HG02610 (cell line): ENCODE measurements around the gene NISCH.

ENCODE experiments used
- ATAC-seq: cut with Tn5 transposase; IDR thresholded peaks from one replicate; pipeline ENCODE4 v1.9.1; 2021; ENCODE audit warnings: mild to moderate bottlenecking, moderate library complexity; ENCODE audit not compliant: unreplicated experiment

Gene NISCH

DNA sequence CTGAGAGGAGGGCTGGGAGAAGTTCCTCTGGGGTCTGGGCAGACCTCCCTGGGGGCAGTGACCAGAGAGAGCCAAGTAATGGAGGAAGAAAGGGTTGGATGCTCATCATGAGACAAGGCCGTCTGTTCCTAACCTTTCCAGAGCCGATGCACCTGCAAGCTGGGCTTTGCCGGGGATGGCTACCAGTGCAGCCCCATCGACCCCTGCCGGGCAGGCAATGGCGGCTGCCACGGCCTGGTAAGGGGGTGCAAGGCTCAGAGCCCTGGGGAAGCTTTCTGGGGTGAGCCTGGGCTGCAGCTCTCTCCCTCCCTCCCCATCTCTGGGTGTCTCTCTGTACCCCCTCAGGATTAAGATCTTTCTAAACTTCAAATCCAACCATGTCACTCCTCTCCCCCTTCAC is 56.1 kb downstream of the NISCH start:
- ATAC-seq: no peak

DNA sequence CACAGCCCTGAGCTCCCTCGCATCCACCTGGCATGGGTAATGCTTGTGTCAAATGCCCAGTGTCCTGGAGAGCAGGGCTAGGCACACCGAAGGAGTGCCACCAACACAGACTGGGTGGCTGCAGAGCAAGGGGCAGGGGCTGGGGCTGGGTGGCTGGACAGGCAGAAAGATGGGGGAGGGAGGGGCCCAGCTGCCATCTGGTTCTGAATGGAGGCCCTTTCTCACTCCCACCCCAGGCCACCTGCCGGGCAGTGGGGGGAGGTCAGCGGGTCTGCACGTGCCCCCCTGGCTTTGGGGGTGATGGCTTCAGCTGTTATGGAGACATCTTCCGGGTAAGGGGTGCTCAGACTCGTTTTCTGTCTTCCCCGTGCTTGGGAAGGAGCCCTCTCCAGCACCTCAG is 56.7 kb downstream of the NISCH start:
- no peak for ATAC-seq

DNA sequence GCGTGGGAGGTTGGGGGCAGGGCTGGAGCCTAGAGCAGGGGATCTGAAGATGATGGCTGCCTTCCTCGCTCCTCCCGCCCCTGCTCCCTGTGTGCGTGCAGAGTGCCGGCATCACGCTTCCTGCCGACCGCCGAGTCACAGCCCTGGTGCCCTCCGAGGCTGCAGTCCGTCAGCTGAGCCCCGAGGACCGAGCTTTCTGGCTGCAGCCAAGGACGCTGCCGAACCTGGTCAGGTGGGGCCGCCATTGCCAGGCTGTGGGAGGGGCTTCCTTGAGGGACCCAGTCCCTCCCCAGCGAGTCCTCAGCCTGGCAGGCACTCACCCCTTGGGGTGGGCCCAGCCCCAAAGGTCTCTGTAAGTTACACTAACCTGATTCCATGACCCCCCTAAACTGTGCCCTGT is 57.3 kb downstream of the NISCH start:
- ATAC-seq: no peak

DNA sequence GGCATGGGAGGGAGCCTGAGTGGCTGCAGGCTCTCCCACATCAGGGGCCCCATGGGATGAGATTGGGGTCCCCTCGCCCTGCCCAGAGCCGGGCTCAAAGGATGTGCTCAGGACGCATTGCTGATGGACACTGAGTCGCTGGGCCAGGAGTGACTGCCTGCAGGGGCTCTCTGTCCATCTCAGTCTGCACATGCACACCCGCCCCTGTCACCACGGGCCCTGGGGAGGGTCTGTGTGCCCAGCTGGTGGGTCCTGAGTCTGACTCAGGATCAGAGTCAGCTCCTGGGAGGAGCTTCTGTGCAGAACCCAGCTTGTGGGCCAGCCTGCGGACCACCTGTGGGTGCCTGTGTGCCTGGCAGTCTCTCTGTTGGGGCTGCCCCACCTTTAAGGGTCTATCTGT is 57.9 kb downstream of the NISCH start:
- no peak for ATAC-seq

DNA sequence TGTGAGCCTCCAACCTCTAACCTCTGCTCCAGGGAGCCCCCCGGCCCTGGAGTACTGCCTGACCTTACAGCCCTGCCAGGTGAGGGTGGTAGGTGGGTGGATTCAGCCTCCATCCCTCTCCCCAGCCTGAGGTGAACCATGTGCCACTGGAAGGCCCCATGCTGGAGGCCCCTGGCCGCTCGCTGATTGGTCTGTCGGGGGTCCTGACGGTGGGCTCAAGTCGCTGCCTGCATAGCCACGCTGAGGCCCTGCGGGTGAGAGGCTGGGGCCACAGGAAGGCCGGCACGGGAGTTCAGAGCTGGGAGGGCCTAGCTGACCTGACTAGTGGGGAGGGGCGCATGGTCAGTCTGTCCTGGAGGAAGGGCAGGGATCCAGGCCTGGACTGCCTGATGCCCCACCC is 59.2 kb downstream of the NISCH start:
- ATAC-seq: no peak

DNA sequence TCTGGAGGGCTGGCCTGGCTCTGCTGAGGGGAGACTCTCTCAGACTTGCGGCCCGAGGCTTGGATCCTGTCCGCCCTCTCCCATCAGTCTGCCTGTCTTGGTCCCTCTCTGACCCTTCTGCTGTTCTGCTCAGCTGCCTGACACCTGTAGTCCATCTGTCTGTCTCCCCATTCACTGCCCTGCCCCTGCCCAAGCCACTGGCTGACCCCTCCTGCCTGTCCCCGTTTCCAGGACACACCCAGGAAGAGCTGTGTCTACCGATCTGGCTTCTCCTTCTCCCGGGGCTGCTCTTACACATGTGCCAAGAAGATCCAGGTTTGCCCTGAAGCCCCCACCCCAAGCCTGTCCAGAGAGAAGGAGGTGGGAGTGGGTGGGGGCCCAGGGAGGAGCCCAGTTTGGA is 59.8 kb downstream of the NISCH start:
- ATAC-seq: no peak

DNA sequence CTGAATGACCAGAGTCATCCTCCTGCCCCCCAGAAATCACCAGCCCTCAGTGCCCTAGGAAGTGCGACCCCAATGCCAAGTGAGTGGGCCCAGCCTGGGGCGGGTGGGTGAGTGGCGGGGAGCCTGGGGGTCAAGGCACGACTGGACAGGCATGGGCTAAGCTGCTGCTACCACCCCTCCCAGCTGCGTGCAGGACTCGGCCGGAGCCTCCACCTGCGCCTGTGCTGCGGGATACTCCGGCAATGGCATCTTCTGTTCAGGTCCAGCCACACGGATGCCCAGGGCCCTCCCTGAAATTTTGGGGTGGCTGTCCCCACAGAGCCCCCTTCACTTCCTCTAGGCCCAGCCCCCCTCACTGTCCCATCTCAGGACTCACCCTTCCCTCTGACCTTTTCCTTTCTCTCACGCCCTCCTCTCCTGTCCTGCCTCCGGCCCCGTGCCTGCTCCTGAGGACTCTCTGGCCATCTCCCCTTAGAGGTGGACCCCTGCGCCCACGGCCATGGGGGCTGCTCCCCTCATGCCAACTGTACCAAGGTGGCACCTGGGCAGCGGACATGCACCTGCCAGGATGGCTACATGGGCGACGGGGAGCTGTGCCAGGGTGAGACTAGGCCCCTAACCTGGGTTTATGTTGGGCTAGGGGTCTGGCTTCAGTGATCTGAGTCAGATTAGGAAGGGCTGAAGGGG is 61.2 kb downstream of the NISCH start:
- ATAC-seq: no peak

DNA sequence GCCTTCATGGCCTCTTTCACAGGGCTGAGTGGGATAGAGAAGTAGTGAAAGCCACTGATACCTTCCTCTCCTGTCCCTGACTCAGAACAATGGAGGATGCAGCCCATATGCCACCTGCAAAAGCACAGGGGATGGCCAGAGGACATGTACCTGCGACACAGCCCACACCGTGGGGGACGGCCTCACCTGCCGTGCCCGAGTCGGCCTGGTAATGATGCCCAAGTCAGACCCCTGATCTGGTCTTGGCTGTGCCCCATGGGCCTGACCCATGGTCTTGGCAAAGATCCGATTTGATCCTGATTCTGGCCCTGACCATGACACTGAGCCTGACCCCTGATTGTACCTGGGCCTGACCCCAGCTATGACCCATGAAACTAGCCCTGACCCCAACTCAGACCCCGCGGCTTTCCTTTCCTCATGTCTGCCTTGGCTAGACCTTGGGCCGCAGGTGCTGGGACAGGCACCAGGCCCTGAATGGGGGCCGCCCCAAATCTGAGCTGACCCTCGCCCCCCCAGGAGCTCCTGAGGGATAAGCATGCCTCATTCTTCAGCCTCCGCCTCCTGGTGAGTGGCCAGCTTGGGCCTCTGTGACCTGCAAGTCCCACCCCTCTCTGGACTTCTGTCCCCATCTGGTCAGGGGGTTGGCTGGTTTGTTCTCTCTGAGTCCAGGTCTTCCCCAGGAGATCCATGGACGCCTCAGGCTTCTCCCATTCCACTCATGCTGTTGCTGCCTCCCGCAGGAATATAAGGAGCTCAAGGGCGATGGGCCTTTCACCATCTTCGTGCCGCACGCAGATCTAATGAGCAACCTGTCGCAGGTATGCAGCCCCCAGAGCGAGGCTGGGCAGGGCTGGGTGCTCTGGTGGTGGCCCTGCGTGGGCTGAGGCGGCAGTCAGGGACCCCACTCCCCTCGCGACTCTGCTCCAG is 62.7 kb downstream of the NISCH start:
- no peak for ATAC-seq

DNA sequence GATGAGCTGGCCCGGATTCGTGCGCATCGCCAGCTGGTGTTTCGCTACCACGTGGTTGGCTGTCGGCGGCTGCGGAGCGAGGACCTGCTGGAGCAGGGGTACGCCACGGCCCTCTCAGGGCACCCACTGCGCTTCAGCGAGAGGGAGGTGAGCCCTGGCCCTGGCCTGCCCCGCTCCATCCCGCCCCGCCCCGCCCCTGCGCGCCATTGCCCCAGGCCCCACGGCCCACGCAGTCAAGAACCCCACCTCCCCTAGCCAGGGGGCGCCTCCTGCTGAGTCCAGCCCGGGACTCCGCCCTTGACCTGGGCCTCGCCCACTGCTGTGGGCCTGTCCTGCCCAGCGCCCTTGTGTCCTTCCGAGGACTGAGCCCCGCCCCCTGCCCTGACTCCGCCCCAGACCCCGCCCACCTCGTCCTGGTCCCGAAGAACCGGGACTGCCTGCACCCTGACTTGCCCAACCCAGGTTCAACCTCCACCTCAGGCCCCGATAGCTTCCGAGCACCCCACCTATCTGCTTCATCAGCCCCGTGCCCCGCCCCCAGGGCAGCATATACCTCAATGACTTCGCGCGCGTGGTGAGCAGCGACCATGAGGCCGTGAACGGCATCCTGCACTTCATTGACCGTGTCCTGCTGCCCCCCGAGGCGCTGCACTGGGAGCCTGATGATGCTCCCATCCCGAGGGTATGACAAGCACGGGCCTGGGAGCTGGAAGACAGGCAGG is 63.5 kb downstream of the NISCH start:
- no peak for ATAC-seq

DNA sequence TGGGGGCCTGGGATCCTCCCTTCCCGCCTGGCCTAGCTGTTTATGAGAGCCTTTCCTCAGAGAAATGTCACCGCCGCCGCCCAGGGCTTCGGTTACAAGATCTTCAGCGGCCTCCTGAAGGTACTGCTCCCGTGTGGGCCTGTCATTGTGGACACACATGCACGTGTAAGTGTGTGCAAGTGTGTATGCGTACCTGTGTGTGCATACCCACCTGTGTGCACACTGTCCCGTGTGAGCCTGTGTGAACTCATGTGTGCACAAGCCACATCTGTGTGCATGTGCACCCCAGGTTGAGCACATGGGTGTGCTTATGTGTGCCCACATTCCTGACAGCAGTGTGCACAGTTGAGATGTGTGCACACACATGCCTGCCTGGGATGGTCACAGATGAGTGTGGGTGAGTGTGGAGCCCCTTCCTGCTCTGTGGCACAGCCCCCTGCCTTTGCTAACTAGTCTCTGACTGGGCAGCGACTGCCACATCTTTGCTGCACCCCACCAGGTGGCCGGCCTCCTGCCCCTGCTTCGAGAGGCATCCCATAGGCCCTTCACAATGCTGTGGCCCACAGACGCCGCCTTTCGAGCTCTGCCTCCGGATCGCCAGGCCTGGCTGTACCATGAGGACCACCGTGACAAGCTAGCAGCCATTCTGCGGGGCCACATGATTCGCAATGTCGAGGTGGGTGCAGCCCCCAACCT is 64.2 kb downstream of the NISCH start:
- no peak for ATAC-seq

DNA sequence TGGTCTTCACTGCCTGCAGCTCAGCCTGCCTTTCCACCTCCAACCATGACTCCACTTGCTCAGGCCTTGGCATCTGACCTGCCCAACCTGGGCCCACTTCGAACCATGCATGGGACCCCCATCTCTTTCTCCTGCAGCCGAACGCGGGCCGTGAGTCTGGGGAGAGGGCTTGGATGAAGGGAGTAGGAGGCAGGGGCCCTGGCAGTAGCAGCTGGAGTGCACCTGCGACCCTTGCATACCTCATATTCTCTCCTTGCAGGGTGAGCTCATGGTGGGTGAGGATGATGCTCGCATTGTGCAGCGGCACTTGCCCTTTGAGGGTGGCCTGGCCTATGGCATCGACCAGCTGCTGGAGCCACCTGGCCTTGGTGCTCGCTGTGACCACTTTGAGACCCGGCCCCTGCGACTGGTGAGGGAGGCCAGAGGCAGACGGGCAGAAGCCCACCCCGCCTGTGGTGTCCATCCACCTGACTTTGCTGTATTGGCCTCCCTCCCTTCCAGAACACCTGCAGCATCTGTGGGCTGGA is 64.8 kb downstream of the NISCH start:
- no peak for ATAC-seq

DNA sequence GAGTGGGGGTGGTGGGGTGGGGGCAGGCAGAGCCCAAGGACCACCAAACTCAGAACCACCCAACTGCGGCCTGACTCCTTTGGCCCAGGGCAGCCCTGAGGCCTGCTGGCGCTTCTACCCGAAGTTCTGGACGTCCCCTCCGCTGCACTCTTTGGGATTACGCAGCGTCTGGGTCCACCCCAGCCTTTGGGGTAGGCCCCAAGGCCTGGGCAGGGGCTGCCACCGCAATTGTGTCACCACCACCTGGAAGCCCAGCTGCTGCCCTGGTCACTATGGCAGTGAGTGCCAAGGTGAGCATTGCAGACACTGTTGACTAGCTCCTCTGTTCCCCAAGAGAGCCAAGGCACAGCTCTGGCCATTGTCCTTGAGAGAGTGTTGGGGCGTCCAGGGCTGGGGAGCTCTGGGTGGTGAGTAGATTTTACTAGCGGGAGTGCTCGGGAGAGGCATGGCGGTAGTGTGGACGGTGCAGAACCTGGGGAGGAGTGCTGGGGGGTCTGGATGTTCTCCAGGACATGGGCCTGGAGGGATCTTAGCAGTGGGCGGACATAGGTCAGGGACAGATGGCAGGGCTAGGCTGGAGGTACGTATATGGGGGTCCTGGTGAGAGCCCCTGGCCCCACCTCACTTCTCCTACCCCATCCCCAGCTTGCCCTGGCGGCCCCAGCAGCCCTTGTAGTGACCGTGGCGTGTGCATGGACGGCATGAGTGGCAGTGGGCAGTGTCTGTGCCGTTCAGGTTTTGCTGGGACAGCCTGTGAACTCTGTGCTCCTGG is 65.5 kb downstream of the NISCH start:
- ATAC-seq: no peak

DNA sequence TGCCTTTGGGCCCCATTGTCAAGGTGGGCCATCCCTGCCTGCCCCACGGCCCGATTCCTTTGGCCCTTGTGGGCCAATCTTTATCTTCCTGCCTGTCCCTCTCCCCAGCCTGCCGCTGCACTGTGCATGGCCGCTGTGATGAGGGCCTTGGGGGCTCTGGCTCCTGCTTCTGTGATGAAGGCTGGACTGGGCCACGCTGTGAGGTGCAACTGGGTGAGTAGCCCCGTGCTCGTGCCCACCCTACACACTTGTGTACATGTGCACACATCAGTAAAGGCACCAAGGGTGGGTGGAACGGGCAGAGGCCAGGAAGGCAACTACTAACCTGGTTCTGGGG is 66.1 kb downstream of the NISCH start:
- no peak for ATAC-seq

DNA sequence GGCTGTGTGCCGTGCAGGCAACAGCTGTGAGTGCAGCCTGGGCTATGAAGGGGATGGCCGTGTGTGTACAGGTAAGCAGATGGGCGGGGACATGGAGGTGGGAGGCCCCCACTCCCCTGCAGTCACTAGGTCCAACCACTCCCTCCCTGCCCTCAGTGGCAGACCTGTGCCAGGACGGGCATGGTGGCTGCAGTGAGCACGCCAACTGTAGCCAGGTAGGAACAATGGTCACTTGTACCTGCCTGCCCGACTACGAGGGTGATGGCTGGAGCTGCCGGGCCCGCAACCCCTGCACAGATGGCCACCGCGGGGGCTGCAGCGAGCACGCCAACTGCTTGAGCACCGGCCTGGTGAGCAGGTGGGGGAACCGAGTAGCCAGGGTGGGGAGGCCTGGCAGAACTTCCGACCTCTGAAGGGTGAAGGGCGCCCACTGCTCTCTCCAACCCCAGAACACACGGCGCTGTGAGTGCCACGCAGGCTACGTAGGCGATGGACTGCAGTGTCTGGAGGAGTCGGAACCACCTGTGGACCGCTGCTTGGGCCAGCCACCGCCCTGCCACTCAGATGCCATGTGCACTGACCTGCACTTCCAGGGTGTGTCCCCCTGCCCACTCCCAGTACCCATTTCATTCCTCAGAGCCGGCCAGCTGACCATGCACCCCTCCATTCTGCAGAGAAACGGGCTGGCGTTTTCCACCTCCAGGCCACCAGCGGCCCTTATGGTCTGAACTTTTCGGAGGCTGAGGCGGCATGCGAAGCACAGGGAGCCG is 66.7 kb downstream of the NISCH start:
- no peak for ATAC-seq

DNA sequence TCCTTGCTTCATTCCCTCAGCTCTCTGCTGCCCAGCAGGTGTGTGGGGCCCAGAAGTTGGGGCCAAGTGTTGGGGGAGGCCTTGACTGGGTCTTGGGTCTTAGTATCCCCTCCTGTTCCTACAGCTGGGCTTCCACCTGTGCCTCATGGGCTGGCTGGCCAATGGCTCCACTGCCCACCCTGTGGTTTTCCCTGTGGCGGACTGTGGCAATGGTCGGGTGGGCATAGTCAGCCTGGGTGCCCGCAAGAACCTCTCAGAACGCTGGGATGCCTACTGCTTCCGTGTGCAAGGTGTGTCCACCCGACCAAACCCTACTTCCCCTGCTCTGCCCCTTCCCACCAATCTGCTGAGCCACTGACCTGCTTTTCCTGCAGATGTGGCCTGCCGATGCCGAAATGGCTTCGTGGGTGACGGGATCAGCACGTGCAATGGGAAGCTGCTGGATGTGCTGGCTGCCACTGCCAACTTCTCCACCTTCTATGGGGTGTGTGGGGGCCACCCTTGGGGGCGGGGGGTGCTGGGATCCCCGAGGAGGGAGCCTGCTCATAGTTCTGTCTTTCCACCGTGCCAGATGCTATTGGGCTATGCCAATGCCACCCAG is 67.3 kb downstream of the NISCH start:
- ATAC-seq: no peak

DNA sequence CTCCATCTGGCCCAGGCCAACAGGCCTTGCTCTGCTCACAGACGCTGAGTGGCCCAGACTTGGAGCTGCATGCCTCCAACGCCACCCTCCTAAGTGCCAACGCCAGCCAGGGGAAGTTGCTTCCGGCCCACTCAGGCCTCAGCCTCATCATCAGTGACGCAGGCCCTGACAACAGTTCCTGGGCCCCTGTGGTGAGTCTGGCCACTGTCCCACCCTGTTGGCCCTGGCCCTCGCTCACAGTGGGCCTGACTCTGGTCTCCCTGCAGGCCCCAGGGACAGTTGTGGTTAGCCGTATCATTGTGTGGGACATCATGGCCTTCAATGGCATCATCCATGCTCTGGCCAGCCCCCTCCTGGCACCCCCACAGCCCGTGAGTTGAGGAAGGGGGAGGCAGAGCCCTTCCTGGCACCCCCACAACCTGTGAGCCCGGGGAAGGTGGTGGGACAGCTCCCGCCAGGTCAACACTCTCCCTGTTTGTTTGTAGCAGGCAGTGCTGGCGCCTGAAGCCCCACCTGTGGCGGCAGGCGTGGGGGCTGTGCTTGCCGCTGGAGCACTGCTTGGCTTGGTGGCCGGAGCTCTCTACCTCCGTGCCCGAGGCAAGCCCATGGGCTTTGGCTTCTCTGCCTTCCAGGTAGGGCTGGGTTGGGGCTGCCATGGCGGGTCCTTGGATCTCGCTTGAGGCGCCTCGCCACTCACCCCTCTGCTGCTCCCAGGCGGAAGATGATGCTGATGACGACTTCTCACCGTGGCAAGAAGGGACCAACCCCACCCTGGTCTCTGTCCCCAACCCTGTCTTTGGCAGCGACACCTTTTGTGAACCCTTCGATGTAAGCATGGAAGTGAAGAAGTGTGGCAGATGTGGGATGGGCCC is 68.2 kb downstream of the NISCH start:
- ATAC-seq: no peak

DNA sequence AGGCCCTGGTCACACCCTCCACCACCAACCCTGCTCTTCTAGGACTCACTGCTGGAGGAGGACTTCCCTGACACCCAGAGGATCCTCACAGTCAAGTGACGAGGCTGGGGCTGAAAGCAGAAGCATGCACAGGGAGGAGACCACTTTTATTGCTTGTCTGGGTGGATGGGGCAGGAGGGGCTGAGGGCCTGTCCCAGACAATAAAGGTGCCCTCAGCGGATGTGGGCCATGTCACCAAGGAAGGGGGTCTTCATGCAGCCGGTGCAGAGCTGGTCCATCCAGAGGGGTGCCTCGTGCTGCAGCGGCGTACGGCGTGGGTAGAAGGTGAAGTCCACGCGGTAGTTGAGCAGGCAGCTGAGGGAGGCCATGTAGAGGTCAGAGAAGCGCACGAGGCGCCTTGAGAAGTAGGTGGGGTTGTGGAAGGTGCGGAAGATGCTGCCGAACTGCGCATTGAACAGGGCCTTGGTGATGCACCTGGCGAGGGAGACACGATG is 68.9 kb downstream of the NISCH start:
- no peak for ATAC-seq
